Cardiac muscle cell (in vitro differentiated cells and primary cell): ENCODE results near the gene TMEM222. TPM values are rescaled to one million over a fixed set of nuclear protein-coding genes. Genes with fewer than 3 reads are reported as not detected.

Source experiments
- DNase-seq, 2 donors: peaks; one replicate each; pipeline versions ENCODE4 v3.0.0 to v3.0.0-alpha.2; 2010 to 2017; ENCODE audit warnings: low read depth in 1 of 2, low spot score in 1 of 2
- H3K27ac ChIP-seq: fragments of 200-600 bp; sonication (generic); 2 replicates; pipeline ENCODE4 v1.5.1; 2016
- H3K27me3 ChIP-seq: fragments of 200-600 bp; sonication (generic); 2 replicates; pipeline ENCODE4 v1.6.0; 2016; ENCODE audit warnings: control low read depth
- H3K36me3 ChIP-seq: fragments of 200-600 bp; sonication (generic); 2 replicates; pipeline ENCODE4 v1.5.1; 2016; ENCODE audit warnings: control low read depth
- H3K4me1 ChIP-seq: fragments of 200-600 bp; sonication (generic); 2 replicates; pipeline ENCODE4 v1.8.1; 2017; ENCODE audit warnings: low read depth, mild to moderate bottlenecking, mixed run types
- H3K4me3 ChIP-seq: fragments of 200-600 bp; sonication (generic); 2 replicates; pipeline ENCODE4 v1.5.1; 2016; ENCODE audit warnings: mild to moderate bottlenecking
- H3K9me3 ChIP-seq: fragments of 200-600 bp; sonication (generic); 2 replicates; pipeline ENCODE4 v1.5.1; 2017; ENCODE audit warnings: low read depth, mild to moderate bottlenecking, control low read depth
- polyA plus RNA-seq: library from polyadenylated mRNA; unstranded; fragments of >200 nt; fragmentation: Nextera tagmentation; extraction: Ambion mirVana; gene quantifications from 2 replicates; pipeline ENCODE4 v1.2.1, GENCODE V29; 2016
- total RNA-seq: library from RNA; depleted of rRNA; stranded (reverse); fragments of >200 nt; gene quantifications from 2 replicates; pipeline ENCODE4 v1.2.3, GENCODE V29; 2016
- TF ChIP-seq, protein P1 (sequence below): IDR thresholded peaks from 2 replicates; pipeline ENCODE4 v1.5.1; 2012; ENCODE audit warnings: low read depth, mild to moderate bottlenecking, low read length

The TMEM222 gene
- total and polyA plus RNA-seq, 2 experiments from 2014 or later, result 39.6 to 55.2 TPM

DNA sequence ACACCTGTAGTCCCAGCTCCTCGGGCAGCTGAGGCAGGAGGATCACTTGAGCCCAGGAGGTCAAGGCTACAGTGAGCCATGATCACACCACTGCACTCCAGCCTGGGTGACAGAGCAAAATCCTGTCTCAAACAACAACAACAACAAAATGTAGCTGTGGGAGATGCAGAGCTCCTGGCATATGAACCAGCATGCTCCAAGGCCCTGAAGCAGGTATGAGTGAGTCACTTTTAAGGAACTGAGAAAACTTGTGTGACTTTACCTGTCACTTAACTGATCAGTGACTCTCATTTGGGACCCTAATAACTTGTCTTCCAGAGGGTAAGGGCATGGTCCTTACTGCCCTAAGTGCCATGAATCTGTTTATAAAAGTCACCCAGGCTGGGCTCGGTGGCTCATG, 19.4 kb upstream of the TMEM222 start:
- TF ChIP-seq, protein P1, sequence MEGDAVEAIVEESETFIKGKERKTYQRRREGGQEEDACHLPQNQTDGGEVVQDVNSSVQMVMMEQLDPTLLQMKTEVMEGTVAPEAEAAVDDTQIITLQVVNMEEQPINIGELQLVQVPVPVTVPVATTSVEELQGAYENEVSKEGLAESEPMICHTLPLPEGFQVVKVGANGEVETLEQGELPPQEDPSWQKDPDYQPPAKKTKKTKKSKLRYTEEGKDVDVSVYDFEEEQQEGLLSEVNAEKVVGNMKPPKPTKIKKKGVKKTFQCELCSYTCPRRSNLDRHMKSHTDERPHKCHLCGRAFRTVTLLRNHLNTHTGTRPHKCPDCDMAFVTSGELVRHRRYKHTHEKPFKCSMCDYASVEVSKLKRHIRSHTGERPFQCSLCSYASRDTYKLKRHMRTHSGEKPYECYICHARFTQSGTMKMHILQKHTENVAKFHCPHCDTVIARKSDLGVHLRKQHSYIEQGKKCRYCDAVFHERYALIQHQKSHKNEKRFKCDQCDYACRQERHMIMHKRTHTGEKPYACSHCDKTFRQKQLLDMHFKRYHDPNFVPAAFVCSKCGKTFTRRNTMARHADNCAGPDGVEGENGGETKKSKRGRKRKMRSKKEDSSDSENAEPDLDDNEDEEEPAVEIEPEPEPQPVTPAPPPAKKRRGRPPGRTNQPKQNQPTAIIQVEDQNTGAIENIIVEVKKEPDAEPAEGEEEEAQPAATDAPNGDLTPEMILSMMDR, result no peak
- no peak overlapping the region for H3K4me3 ChIP-seq
- no peak overlapping the region for H3K27ac ChIP-seq
- H3K27me3 ChIP-seq, result no peaks in the 10 kb centered on the region
- peaks cover 8% of the 10 kb centered on the region for H3K36me3 ChIP-seq
- peaks cover 20% of the 10 kb centered on the region for H3K4me1 ChIP-seq
- no peak for DNase-seq
- H3K9me3 ChIP-seq, result no peaks in the 10 kb centered on the region

DNA sequence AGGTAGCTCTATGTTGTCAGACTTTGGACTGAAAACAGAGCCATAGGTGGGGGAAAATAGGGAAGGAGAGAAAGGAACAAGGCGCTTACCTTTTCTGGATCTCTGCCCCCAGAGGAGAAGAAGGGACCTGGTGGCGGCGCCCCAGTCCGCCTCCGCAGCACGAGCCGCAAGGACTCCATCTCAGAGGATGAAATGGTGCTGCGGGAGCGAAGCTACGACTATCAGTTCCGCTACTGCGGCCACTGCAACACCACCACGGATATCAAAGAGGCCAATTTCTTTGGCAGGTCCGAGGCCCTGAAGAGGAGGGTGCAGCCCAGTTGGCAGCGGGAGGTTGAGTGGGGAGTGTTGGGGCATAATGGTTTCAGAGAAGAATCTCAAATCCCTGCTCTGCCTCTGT, 18.5 kb upstream of the TMEM222 start:
- H3K27me3 ChIP-seq, result no peaks in the 10 kb centered on the region
- peaks cover 2% of the 10 kb centered on the region for H3K36me3 ChIP-seq
- H3K9me3 ChIP-seq, result no peaks in the 10 kb centered on the region
- TF ChIP-seq, protein P1, result no peak
- no peak overlapping the region for H3K4me3 ChIP-seq
- no peak for DNase-seq
- no peak overlapping the region for H3K27ac ChIP-seq
- H3K4me1 ChIP-seq, result peaks cover 27% of the 10 kb centered on the region

DNA sequence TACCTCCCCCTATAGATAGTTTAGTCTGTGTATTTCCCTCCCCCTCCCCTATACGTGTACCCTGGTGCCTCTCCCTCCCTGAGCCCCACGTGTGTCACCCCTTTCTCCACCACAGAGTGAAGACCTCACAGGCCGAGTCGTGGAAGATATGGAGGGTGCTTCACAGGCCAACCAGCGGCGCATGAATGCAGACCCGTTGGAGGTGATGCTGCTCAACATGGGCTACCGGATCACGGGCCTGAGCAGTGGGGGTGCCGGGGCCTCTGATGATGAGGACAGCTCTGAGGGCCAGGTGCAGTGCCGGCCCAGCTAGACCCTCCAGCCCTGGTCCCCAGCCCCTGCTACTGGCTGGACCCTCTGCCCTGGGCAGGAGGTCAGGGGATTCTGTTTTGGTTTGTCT, 15.9 kb upstream of the TMEM222 start:
- DNase-seq, result no peak
- Histone ChIP-seq H3K36me3 (no peaks in the 10 kb centered on the region), H3K27ac (no peak overlapping the region)

DNA sequence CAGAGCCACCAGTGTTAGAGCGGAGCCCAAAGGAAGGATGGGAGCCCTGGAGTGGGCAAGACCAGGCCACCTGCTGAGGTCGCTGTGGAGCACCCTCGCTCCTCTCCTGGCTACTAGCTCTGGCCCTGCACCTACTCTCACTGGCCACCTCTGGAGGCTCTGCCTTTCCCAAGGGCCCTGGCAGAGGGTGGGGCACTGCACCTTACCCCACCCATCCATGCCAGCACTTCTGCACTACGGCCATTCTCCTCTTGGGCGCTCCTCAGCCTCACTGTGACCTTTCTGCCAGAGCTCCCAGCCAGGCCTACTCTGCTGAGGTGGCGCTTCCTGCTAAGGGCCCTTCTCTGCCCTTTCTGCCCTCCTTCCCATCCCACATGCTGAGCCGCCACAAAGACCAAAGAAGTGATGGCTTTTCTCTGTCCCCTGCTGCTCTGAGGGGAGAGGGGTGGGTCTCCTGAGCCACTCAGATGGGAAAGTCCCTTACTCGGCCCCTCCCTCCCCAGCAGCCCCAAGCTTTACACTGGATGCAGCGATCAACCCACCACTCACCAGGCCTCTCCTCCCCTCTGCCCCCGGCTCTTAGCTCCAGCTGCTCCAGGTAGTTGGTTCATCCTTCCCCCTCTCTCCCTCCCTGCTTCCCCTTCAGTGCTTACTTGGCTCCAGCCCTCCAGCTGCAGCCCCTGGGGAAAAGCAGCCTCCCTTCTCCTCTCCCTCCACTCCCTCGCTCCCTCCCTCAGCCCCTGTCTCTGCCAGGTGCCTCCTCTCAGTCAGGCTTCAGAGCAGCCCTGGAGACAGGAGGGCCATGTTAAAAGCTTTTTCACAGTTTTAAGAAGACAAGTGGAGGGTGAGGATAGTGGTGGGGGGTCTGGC, 14.8 kb upstream of the TMEM222 start:
- Histone ChIP-seq H3K27ac (peak overlapping the region; percentile 61), H3K4me3 (no peak overlapping the region), H3K27me3 (no peaks in the 10 kb centered on the region), H3K4me1 (peaks cover 16% of the 10 kb centered on the region), H3K36me3 (no peaks in the 10 kb centered on the region), H3K9me3 (no peaks in the 10 kb centered on the region)
- TF ChIP-seq, protein P1, result no peak
- DNase-seq, result no peak

More for the DNA sequence above, 15.9 kb upstream of the TMEM222 start:
- H3K4me1 ChIP-seq, result peaks cover 16% of the 10 kb centered on the region
- no peaks in the 10 kb centered on the region for H3K27me3 ChIP-seq
- H3K9me3 ChIP-seq, result no peaks in the 10 kb centered on the region
- TF ChIP-seq, protein P1, result no peak
- H3K4me3 ChIP-seq, result no peak overlapping the region

DNA sequence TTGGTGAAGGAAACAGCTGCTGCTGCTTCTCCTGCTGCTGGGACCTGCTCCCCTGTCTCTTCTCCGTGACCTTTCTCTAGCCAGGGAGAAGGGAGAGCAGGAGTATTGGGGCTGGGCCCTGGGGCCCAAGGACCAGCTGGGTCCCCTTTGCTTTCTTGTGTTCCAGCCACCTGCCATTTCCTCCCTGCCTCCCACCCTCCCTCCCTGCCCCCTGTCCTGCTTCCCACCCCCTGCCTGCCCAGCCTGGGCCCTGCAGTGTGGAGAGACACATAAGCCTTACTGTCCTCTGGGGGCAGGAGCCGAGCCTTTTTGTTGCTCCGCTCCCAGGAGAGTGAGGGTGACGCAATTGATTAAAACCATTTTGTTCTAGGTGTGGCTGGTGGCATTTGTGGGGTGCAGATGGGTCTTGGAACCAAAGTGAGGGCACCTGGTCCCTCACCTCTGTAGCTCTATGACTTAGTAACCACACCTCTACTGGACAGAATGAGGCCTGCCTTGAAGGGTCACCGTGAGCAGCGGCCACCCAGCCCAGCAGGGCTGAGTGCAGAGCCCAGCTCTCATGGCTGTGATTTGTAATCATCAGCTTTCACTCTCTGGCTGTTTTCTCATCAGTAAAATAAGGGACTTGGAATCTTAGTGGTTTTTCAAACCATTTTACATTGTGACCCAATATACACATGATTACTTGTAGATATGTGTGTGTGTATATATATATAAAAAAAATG, 13.9 kb upstream of the TMEM222 start:
- TF ChIP-seq, protein P1, result no peak
- Histone ChIP-seq H3K27ac (peak overlapping the region; percentile 61), H3K36me3 (no peaks in the 10 kb centered on the region), H3K27me3 (no peaks in the 10 kb centered on the region), H3K4me1 (peaks cover 16% of the 10 kb centered on the region), H3K9me3 (no peaks in the 10 kb centered on the region), H3K4me3 (no peak overlapping the region)
- peak in 1 of 2 donors; percentile 33 for DNase-seq
